Endothelial cell of umbilical vein (primary cell): ENCODE measurements around the gene AK4. TPM values are rescaled to one million over a fixed set of nuclear protein-coding genes. Genes with fewer than 3 reads are reported as not detected.

ENCODE experiments used
- BruUV-seq: library from RNA; stranded (reverse); fragments of 400-500 nt; replicated peaks from 2 replicates; lab custom pipeline; 2021; lab: Mats Ljungman, UMichigan
- CTCF ChIA-PET: fragments of 300-600, 350-600 bp; sonication (Branson Sonifier 250); formaldehyde crosslinking; loops from one replicate; lab custom pipeline; 2021; ENCODE audit warnings: antibody characterized with exemption, inconsistent platforms; lab: Charles Lee
- POLR2A ChIA-PET: fragments of 300-600, 350-600 bp; sonication (Branson Sonifier 250); formaldehyde crosslinking; loops from one replicate; lab custom pipeline; 2021; ENCODE audit warnings: antibody characterized with exemption, inconsistent platforms; lab: Charles Lee
- DNase-seq: peaks from one replicate; pipeline ENCODE4 v3.0.0-alpha.2; 2011; ENCODE audit warnings: low read depth, low spot score
- FAIRE-seq: peaks from 2 replicates; lab custom pipeline; 2011; peaks lifted over from hg19 to GRCh38; lab: Jason Lieb, UNC
- H2AFZ ChIP-seq: 2 replicates; pipeline ENCODE4 v1.6.0; 2012; ENCODE audit warnings: low read depth, low read length, control low read depth, inconsistent platforms
- H3K27ac ChIP-seq: 2 replicates; pipeline ENCODE4 v1.5.1; 2011; ENCODE audit warnings: low read depth, mild to moderate bottlenecking, control low read depth, low read length, moderate library complexity; ENCODE audit not compliant: insufficient read depth
- H3K27me3 ChIP-seq, 2 experiments: 2 replicates each; pipeline versions ENCODE4 v1.6.0 to v1.6.1; 2011; ENCODE audit warnings: low read length in 2 of 2, mixed read lengths in 1 of 2; ENCODE audit not compliant: control insufficient read depth in 2 of 2, insufficient read depth in 2 of 2
- H3K36me3 ChIP-seq, 2 experiments: 2 replicates in 1 of 2; 3 replicates in 1 of 2; pipeline ENCODE4 v1.5.1; 2011; ENCODE audit warnings: low read length in 2 of 2, mild to moderate bottlenecking in 1 of 2, moderate library complexity in 1 of 2; ENCODE audit not compliant: control insufficient read depth in 2 of 2, insufficient read depth in 2 of 2; ENCODE audit errors: extremely low read depth in 1 of 2
- H3K4me1 ChIP-seq: 3 replicates; pipeline ENCODE4 v1.5.1; 2011; ENCODE audit warnings: mild to moderate bottlenecking, low read length; ENCODE audit not compliant: control insufficient read depth, insufficient read depth; ENCODE audit errors: extremely low read depth
- H3K4me2 ChIP-seq: 2 replicates; pipeline ENCODE4 v1.6.1; 2011; ENCODE audit warnings: low read length, control low read depth, mixed read lengths; ENCODE audit not compliant: insufficient read depth
- H3K4me3 ChIP-seq, 3 experiments: fragments of 200-600 bp in 1 of 3; sonication (generic), shearing (Covaris generic) in 1 of 3; replicated peaks in 1 of 3; 2 replicates each; pipeline ENCODE4 v1.5.1; 2011 to 2016; ENCODE audit warnings: control low read depth in 3 of 3, low read length in 3 of 3, mild to moderate bottlenecking in 2 of 3, inconsistent platforms in 1 of 3, low read depth in 1 of 3, moderate library complexity in 1 of 3; ENCODE audit not compliant: insufficient read depth in 1 of 3
- H3K79me2 ChIP-seq: 2 replicates; pipeline ENCODE4 v1.6.0; 2012; ENCODE audit warnings: low read length, inconsistent platforms; ENCODE audit not compliant: control insufficient read depth, insufficient read depth
- H3K9ac ChIP-seq: replicated peaks from 2 replicates; pipeline ENCODE3; 2011; ENCODE audit warnings: low read length, control low read depth; ENCODE audit not compliant: insufficient read depth; ENCODE audit errors: extremely low read depth
- H3K9me1 ChIP-seq: replicated peaks from 3 replicates; pipeline ENCODE4 v1.6.0; 2011; ENCODE audit warnings: mild to moderate bottlenecking, low read length; ENCODE audit not compliant: control insufficient read depth, insufficient read depth; ENCODE audit errors: extremely low read depth
- H3K9me3 ChIP-seq: replicated peaks from 2 replicates; pipeline ENCODE4 v1.5.1; 2012; ENCODE audit warnings: low read length, inconsistent platforms; ENCODE audit not compliant: control insufficient read depth, insufficient read depth
- H4K20me1 ChIP-seq: replicated peaks from 2 replicates; pipeline ENCODE3; 2011; ENCODE audit warnings: mild to moderate bottlenecking, low read length; ENCODE audit not compliant: control insufficient read depth, insufficient read depth; ENCODE audit errors: extremely low read depth
- EZH2 ChIP-seq: IDR thresholded peaks from 2 replicates; pipeline ENCODE4 v1.6.1; 2012; ENCODE audit warnings: borderline replicate concordance, low read depth, mild to moderate bottlenecking, moderate library complexity, low read length, inconsistent platforms; ENCODE audit not compliant: severe bottlenecking
- FOS ChIP-seq: IDR thresholded peaks from 2 replicates; pipeline ENCODE4 v1.6.1; 2011; ENCODE audit warnings: mild to moderate bottlenecking, low read length, moderate library complexity, borderline replicate concordance; ENCODE audit not compliant: insufficient read depth
- GATA2 ChIP-seq: IDR thresholded peaks from 2 replicates; pipeline ENCODE4 v1.7.0; 2011; ENCODE audit warnings: low read depth, mild to moderate bottlenecking, moderate library complexity, mixed read lengths, low read length; ENCODE audit not compliant: insufficient read length, insufficient read depth
- MYC ChIP-seq: IDR thresholded peaks from one replicate; pipeline ENCODE4 v1.6.1; 2011; ENCODE audit warnings: mild to moderate bottlenecking, low read depth, low read length
- POLR2A ChIP-seq: IDR thresholded peaks from 2 replicates; pipeline ENCODE4 v1.6.1; 2012; ENCODE audit warnings: low read depth, mild to moderate bottlenecking, control low read depth, low read length
- POLR2AphosphoS5 ChIP-seq: IDR thresholded peaks from 2 replicates; pipeline ENCODE4 v1.6.1; 2012; ENCODE audit warnings: low read depth, mild to moderate bottlenecking, control low read depth, low read length, moderate library complexity; ENCODE audit not compliant: insufficient read depth
- dilution Hi-C: fragments of 300-500 bp; cut with MboI; formaldehyde crosslinking; loops from one replicate; pipeline ENCODE4 v1.15.0; 2019; ENCODE audit warnings: low sequenced_read_pairs; ENCODE audit not compliant: extremely low pct_ligation_motif_present
- intact Hi-C: fragments of 100-400 bp; cut with micrococcal nuclease; formaldehyde crosslinking; loops from one replicate; pipeline ENCODE4 v1.10.0; 2022
- polyA plus RNA-seq, 4 experiments: library from polyadenylated mRNA; depleted of rRNA in 3 of 4; stranded (reverse) in 3 of 4; unstranded in 1 of 4; fragments of >200 nt; gene quantifications; 2 replicates each; pipeline versions ENCODE4 v1.2.1 to v1.2.3, GENCODE V29; 2011 to 2012; ENCODE audit warnings: missing spikeins in 1 of 4
- total RNA-seq: library from RNA; stranded (reverse); gene quantifications from 2 replicates; pipeline ENCODE4 v1.2.3, GENCODE V29; 2021
- TF ChIP-seq, protein P1 (sequence below): IDR thresholded peaks from 2 replicates; pipeline ENCODE4 v1.6.1; 2011; ENCODE audit not compliant: insufficient read depth, insufficient read length
- TF ChIP-seq, protein P2 (sequence below), 2 donors: IDR thresholded peaks; 1 replicate in 1 of 2; 2 replicates in 1 of 2; pipeline ENCODE4 v1.5.1; 2011; ENCODE audit warnings: low read length in 2 of 2, mild to moderate bottlenecking in 2 of 2, moderate library complexity in 2 of 2, control low read depth in 1 of 2, inconsistent platforms in 1 of 2, low read depth in 1 of 2; ENCODE audit not compliant: insufficient read depth in 1 of 2; ENCODE audit errors: extremely low read depth in 1 of 2

Gene AK4
- total and polyA plus RNA-seq, 2 donors (not counting 3 experiments of a cell fraction or from before 2014, with no cell fraction given), result 2.2 to 5.6 TPM

- Histone ChIP-seq H3K9me3 (no peaks in the 10 kb centered on the region), H4K20me1 (no peaks in the 10 kb centered on the region), H3K27me3 (no peaks in the 10 kb centered on the region), H3K4me3 (no peak overlapping the region), H3K27ac (no peak overlapping the region), H3K79me2 (no peaks in the 10 kb centered on the region), H2AFZ (no peak overlapping the region), H3K4me1 (no peaks in the 10 kb centered on the region), H3K9me1 (no peaks in the 10 kb centered on the region), H3K36me3 (no peaks in the 10 kb centered on the region), H3K4me2 (no peak overlapping the region), H3K9ac (no peak overlapping the region)
- BruUV-seq, result no TSS peak
- dilution Hi-C loops (no loop called here), intact Hi-C loops (no loop called here)
- no peak for DNase-seq
- POLR2A ChIA-PET, result no interaction called here
- no peak for FAIRE-seq
- CTCF ChIA-PET, result no interaction called here
- TF ChIP-seq GATA2 (no peak), POLR2AphosphoS5 (no peak), POLR2A (no peak), FOS (no peak), EZH2 (no peak), MYC (no peak)
- TF ChIP-seq, protein P1, sequence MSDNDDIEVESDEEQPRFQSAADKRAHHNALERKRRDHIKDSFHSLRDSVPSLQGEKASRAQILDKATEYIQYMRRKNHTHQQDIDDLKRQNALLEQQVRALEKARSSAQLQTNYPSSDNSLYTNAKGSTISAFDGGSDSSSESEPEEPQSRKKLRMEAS, result no peak
- TF ChIP-seq, protein P2, sequence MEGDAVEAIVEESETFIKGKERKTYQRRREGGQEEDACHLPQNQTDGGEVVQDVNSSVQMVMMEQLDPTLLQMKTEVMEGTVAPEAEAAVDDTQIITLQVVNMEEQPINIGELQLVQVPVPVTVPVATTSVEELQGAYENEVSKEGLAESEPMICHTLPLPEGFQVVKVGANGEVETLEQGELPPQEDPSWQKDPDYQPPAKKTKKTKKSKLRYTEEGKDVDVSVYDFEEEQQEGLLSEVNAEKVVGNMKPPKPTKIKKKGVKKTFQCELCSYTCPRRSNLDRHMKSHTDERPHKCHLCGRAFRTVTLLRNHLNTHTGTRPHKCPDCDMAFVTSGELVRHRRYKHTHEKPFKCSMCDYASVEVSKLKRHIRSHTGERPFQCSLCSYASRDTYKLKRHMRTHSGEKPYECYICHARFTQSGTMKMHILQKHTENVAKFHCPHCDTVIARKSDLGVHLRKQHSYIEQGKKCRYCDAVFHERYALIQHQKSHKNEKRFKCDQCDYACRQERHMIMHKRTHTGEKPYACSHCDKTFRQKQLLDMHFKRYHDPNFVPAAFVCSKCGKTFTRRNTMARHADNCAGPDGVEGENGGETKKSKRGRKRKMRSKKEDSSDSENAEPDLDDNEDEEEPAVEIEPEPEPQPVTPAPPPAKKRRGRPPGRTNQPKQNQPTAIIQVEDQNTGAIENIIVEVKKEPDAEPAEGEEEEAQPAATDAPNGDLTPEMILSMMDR (IDR thresholded peaks at IDR 0.05; ENCODE audit: extremely low read depth in 1 of 2, insufficient read depth in 1 of 2, low read depth in 1 of 2, low read length in 2 of 2), result no peak
Measured at GRCh38 chr1:65179148-65179547, 31.1 kb downstream of the AK4 start.
